ENCODE data around the gene COA8. TPM values are rescaled to one million over a fixed set of nuclear protein-coding genes. Genes with fewer than 3 reads are reported as not detected.
A peak's percentile ranks its signal among the peaks of the same experiment; 100 is the strongest.

Gene COA8
- total RNA-seq, 2 donors from 2014 or later: 8.0 to 17.6 TPM

- no peak for TF ChIP-seq CTCF (IDR thresholded peaks at IDR 0.05)
- DNase-seq (ENCODE audit: low spot score) (no peak), ATAC-seq (ENCODE audit: insufficient number of reproducible peaks, low FRiP score, low read depth) (no peak)
- Histone ChIP-seq H3K4me3 (peak overlapping the region; percentile 93), H3K27me3 (replicated peaks; ENCODE audit: insufficient read depth) (no peaks in the 10 kb centered on the region), H3K27ac (peak overlapping the region; percentile 95 to 99), H3K9me3 (no peaks in the 10 kb centered on the region), H3K36me3 (no peaks in the 10 kb centered on the region), H3K4me1 (ENCODE audit: control insufficient read depth in 1 of 2, low read depth in 2 of 2) (peaks cover 22 to 66% of the 10 kb centered on the region in 2 donors)
These were observed 67.8 kb downstream of the COA8 start for GRCh38 chr14:103630364-103631108.

DNA sequence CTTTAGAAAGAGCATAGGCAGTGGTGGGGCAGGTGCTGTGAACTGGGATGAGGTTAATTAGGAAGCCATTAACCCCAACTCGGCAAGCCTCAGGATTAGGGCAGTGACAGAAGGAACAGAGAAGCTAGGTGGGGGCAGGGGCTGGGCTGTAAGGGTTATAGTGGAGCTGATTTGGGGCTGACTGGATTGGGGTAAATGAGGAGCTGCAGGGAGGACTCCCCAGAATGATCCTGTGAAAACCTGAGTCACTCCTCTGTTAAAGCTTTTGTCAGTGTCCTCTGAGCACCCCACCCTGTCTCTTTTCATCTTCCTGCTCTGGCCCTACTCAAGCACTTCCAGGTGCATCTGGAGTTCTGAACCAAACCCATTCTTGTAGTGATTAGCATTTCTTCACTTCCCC lies 70.6 kb downstream of the COA8 start:
- H3K36me3 ChIP-seq: no peaks in the 10 kb centered on the region
- no peaks in the 10 kb centered on the region for H3K9me3 ChIP-seq
- H3K27ac ChIP-seq: no peak overlapping the region
- no peak for ATAC-seq (ENCODE audit: insufficient number of reproducible peaks, low FRiP score, low read depth)
- no peak overlapping the region for H3K4me3 ChIP-seq
- DNase-seq (ENCODE audit: low spot score): no peak
- no peaks in the 10 kb centered on the region for H3K27me3 ChIP-seq (replicated peaks; ENCODE audit: insufficient read depth)
- no peak for TF ChIP-seq CTCF (IDR thresholded peaks at IDR 0.05)
- peaks cover 32 to 74% of the 10 kb centered on the region in 2 donors for H3K4me1 ChIP-seq (ENCODE audit: control insufficient read depth in 1 of 2, low read depth in 2 of 2)

DNA sequence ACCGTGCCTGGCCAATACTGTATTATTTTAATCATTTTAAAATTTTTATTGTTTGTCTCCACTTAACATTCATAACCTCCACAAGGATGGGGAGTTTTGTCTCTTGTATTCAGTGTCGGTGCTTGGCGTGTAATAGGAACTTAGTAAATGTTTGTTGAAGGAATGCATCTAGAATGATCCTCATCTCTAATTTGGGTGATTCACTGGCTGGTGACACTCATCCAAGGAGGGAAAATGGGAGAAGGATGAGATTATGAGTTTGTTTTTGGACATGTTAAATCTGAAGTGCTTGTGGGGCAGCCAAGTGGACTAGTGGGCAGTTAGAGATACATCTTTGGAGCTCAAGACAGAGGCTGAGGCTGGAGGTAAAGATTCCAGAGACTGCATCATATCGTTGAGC lies 71.4 kb downstream of the COA8 start:
- Histone ChIP-seq H3K36me3 (no peaks in the 10 kb centered on the region), H3K27me3 (replicated peaks; ENCODE audit: insufficient read depth) (no peaks in the 10 kb centered on the region), H3K27ac (peak overlapping the region; percentile 26 to 27), H3K4me3 (no peak overlapping the region), H3K4me1 (ENCODE audit: control insufficient read depth in 1 of 2, low read depth in 2 of 2) (peaks cover 38 to 78% of the 10 kb centered on the region in 2 donors), H3K9me3 (no peaks in the 10 kb centered on the region)
- TF ChIP-seq CTCF (IDR thresholded peaks at IDR 0.05): no peak
- ATAC-seq (ENCODE audit: insufficient number of reproducible peaks, low FRiP score, low read depth): no peak
- no peak for DNase-seq (ENCODE audit: low spot score)

DNA sequence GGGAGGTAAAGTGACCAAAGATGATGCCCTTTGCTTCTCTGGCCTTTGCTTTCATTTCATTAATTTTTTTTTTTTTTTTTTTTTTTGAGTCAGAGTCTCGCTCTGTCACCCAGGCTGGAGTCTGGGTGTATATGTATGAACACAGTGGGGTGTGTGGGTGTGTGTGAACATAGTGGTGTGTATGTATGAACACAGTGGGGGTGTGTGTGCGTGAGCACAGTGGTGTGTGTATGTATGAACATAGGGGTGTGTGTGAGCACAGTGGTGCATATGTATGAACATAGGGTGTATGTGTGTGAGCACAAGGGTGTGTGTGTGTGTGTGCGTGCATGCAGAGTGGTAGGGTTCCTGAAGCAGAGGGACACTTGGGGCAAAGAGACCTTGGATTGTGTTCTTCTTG lies 75.8 kb downstream of the COA8 start:
- DNase-seq (ENCODE audit: low spot score): no peak
- peak overlapping the region; percentile 75 to 81 for H3K27ac ChIP-seq
- H3K4me1 ChIP-seq (ENCODE audit: control insufficient read depth in 1 of 2, low read depth in 2 of 2): peaks cover 50 to 71% of the 10 kb centered on the region in 2 donors
- no peak for ATAC-seq (ENCODE audit: insufficient number of reproducible peaks, low FRiP score, low read depth)
- H3K4me3 ChIP-seq: no peak overlapping the region
- H3K9me3 ChIP-seq: no peaks in the 10 kb centered on the region
- no peak for TF ChIP-seq CTCF (IDR thresholded peaks at IDR 0.05)
- no peaks in the 10 kb centered on the region for H3K36me3 ChIP-seq
- no peaks in the 10 kb centered on the region for H3K27me3 ChIP-seq (replicated peaks; ENCODE audit: insufficient read depth)

Other genes with a start within 250 kb of the COA8 start
- gene EIF5, start 228.7 kb upstream of the COA8 start, total RNA-seq: 100 to 1,000 TPM in 1 of 2 donors, 10 to 100 TPM in 1; 89.2 to 373 TPM
- gene MARK3, start 177.5 kb upstream of the COA8 start, total RNA-seq: 100 to 1,000 TPM in 1 of 2 donors, 10 to 100 TPM in 1; 77.6 to 133 TPM
- gene CKB, start 40.1 kb upstream of the COA8 start, total RNA-seq: 100 to 1,000 TPM; 109 to 159 TPM
- 10 to 100 TPM; 18.6 to 18.8 TPM for gene TRMT61A, start 33.8 kb upstream of the COA8 start, total RNA-seq
- gene BAG5, start 303 bp upstream of the COA8 start, total RNA-seq: 10 to 100 TPM; 21.0 to 34.9 TPM
- gene KLC1, start 66.3 kb downstream of the COA8 start, total RNA-seq: 100 to 1,000 TPM; 545 to 588 TPM
- 10 to 100 TPM in 1 of 2 donors, 1 to 10 TPM in 1; 8.4 to 18.5 TPM for gene XRCC3, start 152.5 kb downstream of the COA8 start, total RNA-seq
- gene ZFYVE21, start 152.8 kb downstream of the COA8 start, total RNA-seq: 100 to 1,000 TPM in 1 of 2 donors, 10 to 100 TPM in 1; 97.1 to 159 TPM

All from thoracic aorta (tissue), 2 donors.